GM23338 (cell line): Measurements from ENCODE around the gene DGKE.

Source experiments
- CTCF ChIP-seq, 2 experiments: fragments of 200-600 bp in 1 of 2; sonication (generic) in 1 of 2; conservative IDR thresholded peaks; 2 replicates each; pipeline versions ENCODE4 v1.5.1 to v1.6.1; 2016 to 2017; ENCODE audit warnings: antibody characterized with exemption in 2 of 2, low read depth in 2 of 2, mild to moderate bottlenecking in 2 of 2, moderate library complexity in 1 of 2
- ETS1 ChIP-seq: IDR thresholded peaks from 2 replicates; pipeline ENCODE4 v1.6.1; 2016; ENCODE audit warnings: antibody characterized with exemption
- EZH2 ChIP-seq: fragments of 200-600 bp; sonication (generic); IDR thresholded peaks from one replicate; pipeline ENCODE4 v1.8.0; 2017; ENCODE audit warnings: antibody characterized with exemption, mild to moderate bottlenecking, low read depth; ENCODE audit not compliant: unreplicated experiment
- EZH2phosphoT487 ChIP-seq: fragments of 200-600 bp; sonication (generic); IDR thresholded peaks from one replicate; pipeline ENCODE4 v1.8.1; 2018; ENCODE audit warnings: antibody characterized with exemption; ENCODE audit not compliant: unreplicated experiment
- JUNB ChIP-seq: IDR thresholded peaks from one replicate; pipeline ENCODE4 v1.6.1; 2016; ENCODE audit warnings: antibody characterized with exemption; ENCODE audit not compliant: unreplicated experiment
- NANOG ChIP-seq: IDR thresholded peaks from 2 replicates; pipeline ENCODE4 v1.6.1; 2016; ENCODE audit warnings: antibody characterized with exemption, borderline replicate concordance
- POLR2AphosphoS5 ChIP-seq: IDR thresholded peaks from 2 replicates; pipeline ENCODE4 v1.6.1; 2016; ENCODE audit warnings: antibody characterized with exemption, low read depth
- REST ChIP-seq: IDR thresholded peaks from one replicate; pipeline ENCODE4 v1.6.1; 2018; ENCODE audit warnings: antibody characterized with exemption; ENCODE audit not compliant: unreplicated experiment
- STAT1 ChIP-seq: IDR thresholded peaks from one replicate; pipeline ENCODE4 v1.6.1; 2016; ENCODE audit warnings: antibody characterized with exemption; ENCODE audit not compliant: unreplicated experiment

- no peak for TF ChIP-seq CTCF (conservative IDR thresholded peaks at IDR 0.05; ENCODE audit: low read depth in 2 of 2)
- no peak for TF ChIP-seq EZH2
- no peak for TF ChIP-seq STAT1
- no peak for TF ChIP-seq POLR2AphosphoS5
- no peak for TF ChIP-seq ETS1
- no peak for TF ChIP-seq JUNB
- TF ChIP-seq REST, result no peak
- no peak for TF ChIP-seq EZH2phosphoT487
- TF ChIP-seq NANOG, result no peak
Measured at GRCh38 chr17:56897646-56898424, 63.9 kb downstream of the DGKE start.
